ENCODE data around the gene KLF13. TPM values are rescaled to one million over a fixed set of nuclear protein-coding genes. Genes with fewer than 3 reads are reported as not detected.

KLF13 gene
- total and polyA plus RNA-seq, 10 of the 15 experiments (the other 5 are each of a cell fraction or from before 2014, with no cell fraction given): 20.3 to 109 (median 51.4) TPM

GRCh38 chr15:31317017-31317416 is 9.6 kb upstream of the KLF13 start:
- ChIA-PET POLR2A (no interaction called here), RAD21 (ENCODE audit: unreplicated experiment) (interaction anchor here (0.8 to 1.1 kb wide), 5 partner anchors 9 to 157 kb away, joined by 3 read pairs; no protein-coding TSS in a partner anchor), CTCF (interaction anchor here (0.5 to 1.4 kb wide), 3 partner anchors 102 to 512 kb away, joined by 3 to 4 read pairs (median 3); no protein-coding TSS in a partner anchor), SMC1A (ENCODE audit: uncharacterized antibody, unreplicated experiment) (interaction anchor here (1.1 to 1.4 kb wide), 3 partner anchors 9 to 46 kb away, joined by 3 to 8 read pairs (median 3); no protein-coding TSS in a partner anchor)
- no peaks in the 10 kb centered on the region for H3K79me2 ChIP-seq (ENCODE audit: control insufficient read depth, insufficient read depth, low read length)
- no peaks in the 10 kb centered on the region; a peak in 1 of 4 replicates for H3K27me3 ChIP-seq (replicated peaks in 1 of 2; ENCODE audit: control insufficient read depth in 2 of 2, insufficient read depth in 2 of 2, low read length in 1 of 2)
- no peaks in the 10 kb centered on the region for H4K20me1 ChIP-seq (ENCODE audit: control insufficient read depth, insufficient read depth)
- H3K4me1 ChIP-seq (ENCODE audit: control insufficient read depth, insufficient read depth, low read length): no peaks in the 10 kb centered on the region
- no peak for FAIRE-seq
- BruUV-seq (replicated peaks): no TSS peak
- H2AFZ ChIP-seq (ENCODE audit: control insufficient read depth, low read depth, low read length): no peak overlapping the region
- ATAC-seq: no peak
- no peak for DNase-seq (ENCODE audit: low read depth, low spot score)
- no peak overlapping the region for H3K4me2 ChIP-seq (ENCODE audit: control insufficient read depth, insufficient read depth)
- peaks cover 3% of the 10 kb centered on the region; the same call in 1 of the 3 replicates for H3K9me3 ChIP-seq (replicated peaks; ENCODE audit: control insufficient read depth, insufficient read depth, low read length)
- H3K9ac ChIP-seq (ENCODE audit: control insufficient read depth, insufficient read depth, low read length): no peak overlapping the region
- in situ Hi-C loops (cut with MboI) (no loop called here), intact Hi-C loops (cut with micrococcal nuclease; ENCODE audit: unreplicated experiment) (no loop called here)
- TF ChIP-seq SREBF1 (IDR thresholded peaks at IDR 0.05; ENCODE audit: low read length) (no peak), TCF3 (IDR thresholded peaks at IDR 0.05; ENCODE audit: borderline replicate concordance, insufficient read depth, low read depth, low read length) (no peak), ZNF274 (IDR thresholded peaks at IDR 0.05; ENCODE audit: insufficient read depth, insufficient read length) (no peak), RELA (IDR thresholded peaks at IDR 0.05; ENCODE audit: borderline replicate concordance, partially characterized antibody) (no peak)
- 67% methylated on average over 3 of the region's 3 CpGs for WGBS (ENCODE audit: insufficient coverage, insufficient replicate concordance, low lambda C conversion rate, missing lambda C conversion rate)
- no peaks in the 10 kb centered on the region for H3K36me3 ChIP-seq (ENCODE audit: control insufficient read depth in 2 of 2, insufficient read depth in 2 of 2, low read length in 1 of 2)
- H3K4me3 ChIP-seq: no peak overlapping the region
- no peak overlapping the region for H3K27ac ChIP-seq (ENCODE audit: control insufficient read depth, insufficient read depth)

GRCh38 chr15:31317421-31318327 is 9.0 kb upstream of the KLF13 start:
- Histone ChIP-seq H3K79me2 (ENCODE audit: control insufficient read depth, insufficient read depth, low read length) (no peaks in the 10 kb centered on the region), H3K27ac (ENCODE audit: control insufficient read depth, insufficient read depth) (no peak overlapping the region), H3K4me3 (no peak overlapping the region), H3K4me1 (ENCODE audit: control insufficient read depth, insufficient read depth, low read length) (no peaks in the 10 kb centered on the region), H4K20me1 (ENCODE audit: control insufficient read depth, insufficient read depth) (no peaks in the 10 kb centered on the region), H3K27me3 (replicated peaks in 1 of 2; ENCODE audit: control insufficient read depth in 2 of 2, insufficient read depth in 2 of 2, low read length in 1 of 2) (no peaks in the 10 kb centered on the region), H2AFZ (ENCODE audit: control insufficient read depth, low read depth, low read length) (no peak overlapping the region), H3K9ac (ENCODE audit: control insufficient read depth, insufficient read depth, low read length) (no peak overlapping the region), H3K36me3 (ENCODE audit: control insufficient read depth in 2 of 2, insufficient read depth in 2 of 2, low read length in 1 of 2) (no peaks in the 10 kb centered on the region), H3K4me2 (ENCODE audit: control insufficient read depth, insufficient read depth) (no peak overlapping the region), H3K9me3 (replicated peaks; ENCODE audit: control insufficient read depth, insufficient read depth, low read length) (peaks cover 3% of the 10 kb centered on the region; the same call in 1 of the 3 replicates)
- in situ Hi-C loops (cut with MboI) (no loop called here), intact Hi-C loops (cut with micrococcal nuclease; ENCODE audit: unreplicated experiment) (no loop called here)
- FAIRE-seq (no peak), DNase-seq (ENCODE audit: low read depth, low spot score) (no peak), ATAC-seq (no peak)
- no TSS peak for BruUV-seq (replicated peaks)
- ChIA-PET RAD21 (ENCODE audit: unreplicated experiment) (interaction anchor here (0.8 to 1.1 kb wide), 3 partner anchors 10 to 80 kb away, joined by 3 read pairs; no protein-coding TSS in a partner anchor), POLR2A (no interaction called here), CTCF (interaction anchor here (1.1 to 1.4 kb wide), 2 partner anchors 103 to 117 kb away, joined by 3 to 4 read pairs; no protein-coding TSS in a partner anchor), SMC1A (ENCODE audit: uncharacterized antibody, unreplicated experiment) (interaction anchor here (1.1 to 1.4 kb wide), 3 partner anchors 10 to 47 kb away, joined by 3 to 8 read pairs (median 3); no protein-coding TSS in a partner anchor)
- 77% methylated on average over 21 of the region's 21 CpGs for WGBS (ENCODE audit: insufficient coverage, insufficient replicate concordance, low lambda C conversion rate, missing lambda C conversion rate)
- TF ChIP-seq KDM1A (IDR thresholded peaks at IDR 0.05; ENCODE audit: borderline replicate concordance) (no peak), NBN (IDR thresholded peaks at IDR 0.05) (no peak), ATF3 (IDR thresholded peaks at IDR 0.05; ENCODE audit: borderline replicate concordance, extremely low read depth, low read depth, low read length) (no peak), IKZF1 (conservative IDR thresholded peaks at IDR 0.05) (no peak), SMAD5 (IDR thresholded peaks at IDR 0.05; ENCODE audit: low read depth) (no peak), NR2C1 (IDR thresholded peaks at IDR 0.05) (no peak), REST (IDR thresholded peaks at IDR 0.05; ENCODE audit: low read depth, low read length) (no peak), EP300 (IDR thresholded peaks at IDR 0.05; ENCODE audit: borderline replicate concordance in 1 of 2, control insufficient read depth in 1 of 2, low read depth in 2 of 2, low read length in 2 of 2) (no peak)
